IMR-90 (cell line): ENCODE data around the gene ATRNL1. TPM values are rescaled to one million over a fixed set of nuclear protein-coding genes. Genes with fewer than 3 reads are reported as not detected.

ENCODE experiments used
- ATAC-seq: fragments of 200-7000 bp; cut with Tn5 transposase; 2 replicates; pipeline ENCODE4 v1.9.1; 2020; ENCODE audit warnings: low read depth, mild to moderate bottlenecking, moderate library complexity
- BruUV-seq: library from RNA; stranded (reverse); fragments of 400-500 nt; replicated peaks from 2 replicates; lab custom pipeline; 2021; lab: Mats Ljungman, UMichigan
- CTCF ChIA-PET: fragments of 300-600 bp; formaldehyde crosslinking; extraction: SDS; loops from one replicate; lab custom pipeline; 2021; ENCODE audit warnings: antibody characterized with exemption; lab: Yijun Ruan, JAX
- POLR2A ChIA-PET: fragments of 300-600 bp; sonication (Branson Sonifier 250); formaldehyde crosslinking; loops from one replicate; lab custom pipeline; 2022; ENCODE audit warnings: antibody characterized with exemption; ENCODE audit not compliant: unreplicated experiment; lab: Charles Lee
- DNase-seq: peaks from one replicate; pipeline ENCODE4 v3.0.0; 2013
- H2AFZ ChIP-seq: replicated peaks from 2 replicates; pipeline ENCODE3; 2013; ENCODE audit warnings: low read length, mild to moderate bottlenecking; ENCODE audit not compliant: poor library complexity
- H2AK5ac ChIP-seq: 2 replicates; pipeline ENCODE4 v1.6.1; 2013; ENCODE audit warnings: low read depth, low read length, inconsistent platforms
- H2AK9ac ChIP-seq: replicated peaks from 2 replicates; pipeline ENCODE3; 2013; ENCODE audit warnings: mild to moderate bottlenecking, low read depth, low read length, moderate library complexity; ENCODE audit not compliant: poor library complexity
- H2BK120ac ChIP-seq: 2 replicates; pipeline ENCODE4 v1.6.1; 2013; ENCODE audit warnings: low read depth, low read length, inconsistent platforms
- H2BK15ac ChIP-seq: 3 replicates; pipeline ENCODE4 v1.6.1; 2013; ENCODE audit warnings: low read depth, low read length, inconsistent platforms
- H2BK20ac ChIP-seq: 2 replicates; pipeline ENCODE4 v1.6.1; 2013; ENCODE audit warnings: low read depth, mild to moderate bottlenecking, inconsistent platforms, low read length, moderate library complexity
- H2BK5ac ChIP-seq: 2 replicates; pipeline ENCODE4 v1.6.1; 2013; ENCODE audit warnings: mild to moderate bottlenecking, low read depth, low read length, inconsistent platforms; ENCODE audit not compliant: poor library complexity, severe bottlenecking
- H3K14ac ChIP-seq: replicated peaks from 2 replicates; pipeline ENCODE4 v1.6.1; 2013; ENCODE audit warnings: low read depth, low read length, inconsistent platforms
- H3K18ac ChIP-seq: 2 replicates; pipeline ENCODE4 v1.6.1; 2013; ENCODE audit warnings: low read depth, low read length, control low read depth
- H3K23ac ChIP-seq: 2 replicates; pipeline ENCODE4 v1.6.1; 2013; ENCODE audit warnings: low read depth, low read length, inconsistent platforms
- H3K27ac ChIP-seq: 2 replicates; pipeline ENCODE4 v1.5.1; 2013; ENCODE audit warnings: mild to moderate bottlenecking, control low read depth, low read length; ENCODE audit not compliant: insufficient read depth
- H3K27me3 ChIP-seq: 2 replicates; pipeline ENCODE4 v1.6.1; 2013; ENCODE audit warnings: low read length; ENCODE audit not compliant: control insufficient read depth, insufficient read depth
- H3K36me3 ChIP-seq: 2 replicates; pipeline ENCODE4 v1.6.1; 2013; ENCODE audit warnings: low read length, mixed read lengths; ENCODE audit not compliant: control insufficient read depth, insufficient read depth
- H3K4ac ChIP-seq: 2 replicates; pipeline ENCODE4 v1.6.1; 2013; ENCODE audit warnings: low read depth, low read length, inconsistent platforms
- H3K4me1 ChIP-seq: 2 replicates; pipeline ENCODE4 v1.6.1; 2013; ENCODE audit warnings: low read length, mixed read lengths; ENCODE audit not compliant: control insufficient read depth, insufficient read depth
- H3K4me2 ChIP-seq: 2 replicates; pipeline ENCODE4 v1.6.1; 2013; ENCODE audit warnings: low read depth, mild to moderate bottlenecking, control low read depth, low read length, moderate library complexity
- H3K4me3 ChIP-seq: 2 replicates; pipeline ENCODE4 v1.5.1; 2013; ENCODE audit warnings: low read depth, mild to moderate bottlenecking, control low read depth, low read length, moderate library complexity; ENCODE audit not compliant: insufficient read depth
- H3K56ac ChIP-seq: 2 replicates; pipeline ENCODE4 v1.6.1; 2013; ENCODE audit warnings: low read length, inconsistent platforms; ENCODE audit not compliant: insufficient read depth; ENCODE audit errors: extremely low read depth
- H3K79me1 ChIP-seq, 2 experiments: 2 replicates each; pipeline ENCODE4 v1.6.1; 2013; ENCODE audit warnings: low read length in 2 of 2, inconsistent platforms in 1 of 2, low read depth in 1 of 2
- H3K9ac ChIP-seq: 2 replicates; pipeline ENCODE4 v1.6.1; 2013; ENCODE audit warnings: low read depth, low read length, control low read depth
- H3K9me1 ChIP-seq: 2 replicates; pipeline ENCODE4 v1.6.1; 2013; ENCODE audit warnings: low read length, inconsistent platforms; ENCODE audit not compliant: insufficient read depth
- H3K9me3 ChIP-seq: 2 replicates; pipeline ENCODE4 v1.6.1; 2013; ENCODE audit warnings: low read length; ENCODE audit not compliant: control insufficient read depth, insufficient read depth
- H4K20me1 ChIP-seq: 2 replicates; pipeline ENCODE4 v1.6.1; 2013; ENCODE audit warnings: low read length, inconsistent platforms; ENCODE audit not compliant: insufficient read depth
- H4K5ac ChIP-seq: 2 replicates; pipeline ENCODE4 v1.6.1; 2013; ENCODE audit warnings: mild to moderate bottlenecking, low read depth, low read length, control low read depth
- H4K8ac ChIP-seq, 2 experiments: 2 replicates each; pipeline ENCODE4 v1.6.1; 2013; ENCODE audit warnings: low read depth in 2 of 2, low read length in 2 of 2, control low read depth in 1 of 2, inconsistent platforms in 1 of 2
- H4K91ac ChIP-seq: 2 replicates; pipeline ENCODE4 v1.6.1; 2013; ENCODE audit warnings: low read depth, low read length, inconsistent platforms; ENCODE audit not compliant: insufficient read depth
- MAFK ChIP-seq: IDR thresholded peaks from 2 replicates; pipeline ENCODE4 v1.6.1; 2012; ENCODE audit warnings: low read depth, low read length, improper control_type of control experiment
- MXI1 ChIP-seq: IDR thresholded peaks from 2 replicates; pipeline ENCODE4 v1.6.1; 2012; ENCODE audit warnings: low read depth, mild to moderate bottlenecking, low read length, moderate library complexity, borderline replicate concordance
- RFX5 ChIP-seq: IDR thresholded peaks from 2 replicates; pipeline ENCODE4 v1.8.0; 2012; ENCODE audit warnings: low read depth, mild to moderate bottlenecking, low read length, moderate library complexity
- WGBS, 2 experiments: methylation state at CpG; one replicate each; pipeline versions ENCODE4 v1.1.5 to v1.1.7; 2013; ENCODE audit warnings: missing lambda C conversion rate in 2 of 2; ENCODE audit not compliant: insufficient read length in 1 of 2; ENCODE audit errors: extremely low coverage in 2 of 2; 5-methylcytosine and 5-hydroxymethylcytosine counted together
- dilution Hi-C: fragments of 300-500 bp; cut with HindIII; formaldehyde crosslinking; loops from one replicate; pipeline ENCODE4 v1.14.3; 2018; ENCODE audit warnings: low sequenced_read_pairs; ENCODE audit not compliant: unreplicated experiment
- in situ Hi-C: fragments of 300-500 bp; cut with MboI; formaldehyde crosslinking; loops from 3 replicates; pipeline ENCODE4 v1.14.3; 2019; ENCODE audit warnings: low sequenced_read_pairs, inconsistent platforms, mixed read lengths
- intact Hi-C: fragments of 100-400 bp; cut with micrococcal nuclease; formaldehyde crosslinking; loops from 2 replicates; pipeline ENCODE4 v1.10.0; 2022
- polyA plus RNA-seq, 3 experiments: library from polyadenylated mRNA; depleted of rRNA; stranded (reverse); fragments of >200 nt; gene quantifications; 2 replicates each; pipeline ENCODE4 v1.2.3, GENCODE V29; 2012; ENCODE audit warnings: low replicate concordance in 1 of 3
- total RNA-seq: library from RNA; depleted of rRNA; stranded (reverse); fragments of >200 nt; gene quantifications from 2 replicates; pipeline ENCODE4 v1.2.3, GENCODE V29; 2012

Gene ATRNL1
- total and polyA plus RNA-seq, 2 of the 4 experiments (the other 2 are of a cell fraction): 0.18 to 0.19 TPM

GRCh38 chr10:115059301-115059898 is 33.8 kb upstream of the ATRNL1 start:
- Histone ChIP-seq H2BK20ac (no peak overlapping the region), H3K4me2 (no peak overlapping the region), H3K79me1 (no peaks in the 10 kb centered on the region), H3K27me3 (peaks cover 4% of the 10 kb centered on the region; the same call in 1 of the 2 replicates), H3K9ac (no peak overlapping the region), H2AFZ (peak overlapping the region; percentile 39), H2AK9ac (no peak overlapping the region), H2BK5ac (no peak overlapping the region), H3K9me3 (no peaks in the 10 kb centered on the region), H3K56ac (no peak overlapping the region), H3K27ac (no peak overlapping the region), H3K14ac (no peak overlapping the region), H4K91ac (no peak overlapping the region), H3K18ac (no peak overlapping the region), H4K5ac (no peak overlapping the region), H3K23ac (no peak overlapping the region), H3K9me1 (no peaks in the 10 kb centered on the region), H2AK5ac (no peak overlapping the region), H2BK120ac (no peak overlapping the region), H3K36me3 (no peaks in the 10 kb centered on the region), H3K4ac (no peak overlapping the region), H3K4me1 (no peaks in the 10 kb centered on the region), H3K4me3 (no peak overlapping the region), H4K8ac (no peak overlapping the region), H2BK15ac (no peak overlapping the region), H4K20me1 (no peaks in the 10 kb centered on the region)
- in situ Hi-C loops: no loop called here
- no TSS peak for BruUV-seq
- no CpG with 5 or more reads among the region's 7 CpGs for WGBS, 2 experiments
- ATAC-seq: no peak
- CTCF ChIA-PET: no interaction called here
- DNase-seq: no peak
- no peak for TF ChIP-seq MAFK
- no peak for TF ChIP-seq RFX5
- no peak for TF ChIP-seq MXI1
- intact Hi-C loops: no loop called here
- POLR2A ChIA-PET: no interaction called here
- dilution Hi-C loops: no loop called here
